ENCODE data around the gene TMEM163.

Gene TMEM163

DNA sequence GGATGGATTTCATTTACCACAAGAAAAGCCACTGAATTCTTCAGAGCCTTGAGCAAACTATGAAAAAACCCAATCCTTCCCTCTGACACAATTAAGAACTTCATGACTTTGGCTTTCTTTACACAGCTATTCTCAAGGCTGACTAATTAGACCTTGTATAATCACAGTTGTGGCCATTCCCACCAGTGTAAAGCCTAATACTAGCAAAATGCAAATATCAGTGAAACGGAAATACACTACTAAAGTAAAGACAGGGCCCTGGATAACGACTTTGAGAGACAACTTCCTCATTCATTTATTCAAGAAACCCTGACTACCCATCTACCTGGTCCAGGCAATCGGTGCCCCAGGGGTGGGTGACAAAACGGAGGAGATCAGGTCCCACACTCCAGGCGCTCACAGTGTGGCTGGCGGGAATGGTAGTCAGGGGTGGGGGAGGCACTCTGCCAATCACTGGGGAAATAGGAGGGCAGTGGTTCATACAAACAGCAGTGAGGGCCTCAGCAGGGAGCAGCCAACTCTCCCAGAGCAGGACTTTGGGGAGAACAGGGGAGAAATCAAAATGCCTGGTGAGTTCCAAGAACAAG lies 28.1 kb downstream of the TMEM163 start:
- no peak for DNase-seq

DNA sequence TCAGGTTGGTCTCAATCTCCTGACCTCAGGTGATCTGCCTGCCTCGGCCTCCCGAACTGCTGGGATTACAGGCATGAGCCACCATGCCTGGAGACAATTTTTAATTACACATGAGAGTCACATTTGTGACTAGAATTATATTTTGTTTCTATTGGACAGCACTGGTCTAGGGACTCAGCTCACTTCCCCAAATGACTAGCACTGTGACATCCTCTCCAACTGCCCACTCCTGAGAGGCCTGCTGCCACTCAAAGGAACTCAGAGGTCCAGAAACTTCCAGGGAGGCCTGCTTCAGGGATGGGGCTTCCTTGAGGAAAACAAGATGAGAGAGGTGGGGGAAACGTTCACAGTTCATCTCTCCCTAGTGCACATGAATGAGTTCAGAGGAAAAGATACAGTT lies 29.5 kb downstream of the TMEM163 start:
- DNase-seq = no peak

GRCh38 chr2:134685967-134686366 lies 32.8 kb downstream of the TMEM163 start:
- no peak for DNase-seq

DNA sequence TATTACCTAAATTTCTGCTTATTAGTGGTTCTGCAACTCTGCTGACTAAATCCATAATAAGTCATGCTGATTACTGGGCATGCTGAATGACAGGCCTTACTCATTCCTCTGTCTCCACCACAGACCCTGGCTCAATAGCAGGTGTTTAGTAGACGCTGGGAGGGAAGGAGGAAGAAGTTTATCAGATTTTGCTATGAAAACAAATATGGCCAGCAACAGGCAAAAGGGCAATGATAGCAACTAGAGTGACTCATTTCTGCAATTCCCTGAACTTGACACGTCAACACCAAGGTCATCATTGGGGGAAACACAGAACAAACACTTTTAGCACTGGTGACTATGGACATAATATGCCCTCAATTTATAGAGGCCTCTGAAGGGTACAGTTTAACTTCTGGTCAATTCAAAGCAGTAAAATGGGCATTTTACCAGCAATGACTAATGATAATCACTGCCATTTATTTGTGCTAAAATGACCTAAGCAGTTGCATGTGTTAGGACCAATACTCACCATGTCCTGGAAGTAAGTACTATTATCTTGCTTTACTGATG lies 35.2 kb downstream of the TMEM163 start:
- no peak for DNase-seq

- DNase-seq = no peak
Observed at GRCh38 chr2:134682726-134683125, 36.1 kb downstream of the TMEM163 start.

- no peak for DNase-seq
Observed at GRCh38 chr2:134681201-134681600, 37.6 kb downstream of the TMEM163 start.

DNA sequence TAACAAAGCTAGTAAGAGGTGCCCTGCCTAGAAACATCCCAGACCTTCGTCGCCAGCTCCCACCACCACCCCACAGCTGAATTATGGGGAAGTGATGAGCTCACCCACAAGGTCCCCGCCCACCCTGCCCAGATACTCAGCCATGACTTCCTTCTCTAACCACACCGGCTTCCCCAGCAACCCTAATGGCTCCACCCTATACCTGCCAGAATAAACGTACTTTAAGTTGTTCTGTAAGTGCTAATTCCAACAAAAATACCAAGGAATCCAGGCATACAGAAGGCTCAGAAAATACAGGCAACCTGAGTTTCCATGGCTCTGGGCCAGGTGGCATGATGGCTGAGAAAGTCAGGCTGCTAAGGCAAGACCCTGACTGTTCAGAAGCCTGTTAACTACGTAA lies 39.1 kb downstream of the TMEM163 start:
- no peak for DNase-seq

DNA sequence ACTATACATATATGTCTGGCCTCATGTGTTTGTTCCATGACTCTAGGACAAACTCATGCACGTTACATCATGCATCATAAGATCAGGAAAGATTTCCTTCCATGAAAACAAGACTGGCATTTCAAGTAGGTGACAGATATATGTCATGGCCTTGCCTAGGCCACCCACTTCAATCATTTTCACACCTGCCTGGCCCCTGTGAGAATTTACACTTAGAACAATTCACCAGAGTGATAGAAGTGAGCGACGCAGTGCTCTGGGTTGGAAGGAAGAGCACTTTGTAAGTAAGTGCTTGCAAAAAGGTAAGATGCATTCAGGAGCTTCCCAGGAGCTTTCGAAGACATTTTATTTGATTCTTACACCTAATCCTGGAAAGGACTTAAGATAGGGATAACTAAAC lies 39.5 kb downstream of the TMEM163 start:
- no peak for DNase-seq

GRCh38 chr2:134677856-134678756 lies 40.7 kb downstream of the TMEM163 start:
- DNase-seq = no peak

GRCh38 chr2:134676960-134677359 lies 41.8 kb downstream of the TMEM163 start:
- DNase-seq = no peak

DNA sequence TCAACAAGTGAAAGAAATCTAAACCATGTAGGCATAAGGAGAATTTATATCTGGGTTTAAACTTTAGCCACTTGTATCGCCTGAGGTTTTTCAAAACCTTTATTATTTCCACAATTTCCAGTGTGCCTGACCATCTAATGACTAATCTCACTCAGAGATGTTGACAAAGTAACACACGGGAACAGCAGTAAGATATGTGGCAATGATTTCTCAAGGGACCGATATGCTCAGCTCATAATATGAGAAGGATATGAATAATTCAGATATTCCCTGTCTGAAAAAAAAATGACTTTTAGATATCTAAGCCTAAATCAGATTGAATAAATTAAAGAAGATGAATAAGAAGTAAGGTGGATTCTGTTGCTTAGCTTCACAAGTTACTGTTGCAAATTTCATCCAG lies 43.5 kb downstream of the TMEM163 start:
- no peak for DNase-seq

DNA sequence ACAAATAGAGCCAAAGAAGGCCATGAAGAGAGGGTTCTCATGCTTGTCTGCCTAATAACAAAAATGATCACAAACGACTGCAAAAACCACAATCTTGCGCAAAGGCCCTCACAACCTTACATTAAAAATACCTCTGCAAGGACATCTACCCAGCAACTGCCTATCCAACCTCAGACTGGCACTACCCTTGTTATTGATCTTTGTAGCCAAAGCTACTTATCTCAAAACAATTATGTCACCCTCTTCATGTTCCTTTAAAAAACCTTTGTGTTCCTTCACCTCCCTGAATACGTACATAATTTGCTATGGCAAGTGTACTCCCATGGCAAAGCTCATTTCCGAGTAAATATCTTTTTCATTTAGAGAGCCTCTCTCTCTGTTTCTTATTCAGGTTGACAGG lies 44.1 kb downstream of the TMEM163 start:
- no peak for DNase-seq

DNA sequence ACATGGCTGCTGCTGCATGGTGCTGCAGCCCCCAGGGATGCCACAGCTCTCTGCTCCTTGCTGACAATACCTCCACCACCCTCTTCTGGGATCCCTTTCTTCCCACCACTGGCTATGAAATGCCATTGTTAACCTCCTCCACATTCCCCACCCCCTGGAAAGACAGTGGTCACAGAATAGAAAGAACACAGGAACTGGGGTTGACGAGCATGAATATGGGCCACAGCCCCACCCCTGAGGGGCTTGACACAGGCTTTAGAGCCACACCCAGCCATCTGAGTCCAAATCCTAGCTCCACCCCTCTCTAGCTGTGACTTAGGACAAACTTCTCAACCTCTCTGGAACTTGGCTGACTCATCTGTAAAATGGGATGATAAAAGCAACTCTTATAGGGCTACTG lies 47.3 kb downstream of the TMEM163 start:
- DNase-seq = no peak

GRCh38 chr2:134670955-134671354 lies 47.8 kb downstream of the TMEM163 start:
- DNase-seq = no peak

- no peak for DNase-seq
Observed at GRCh38 chr2:134669731-134670669, 48.8 kb downstream of the TMEM163 start.

GRCh38 chr2:134668821-134669220 lies 50.0 kb downstream of the TMEM163 start:
- no peak for DNase-seq

- no peak for DNase-seq
Observed at GRCh38 chr2:134667541-134667940, 51.3 kb downstream of the TMEM163 start.

DNA sequence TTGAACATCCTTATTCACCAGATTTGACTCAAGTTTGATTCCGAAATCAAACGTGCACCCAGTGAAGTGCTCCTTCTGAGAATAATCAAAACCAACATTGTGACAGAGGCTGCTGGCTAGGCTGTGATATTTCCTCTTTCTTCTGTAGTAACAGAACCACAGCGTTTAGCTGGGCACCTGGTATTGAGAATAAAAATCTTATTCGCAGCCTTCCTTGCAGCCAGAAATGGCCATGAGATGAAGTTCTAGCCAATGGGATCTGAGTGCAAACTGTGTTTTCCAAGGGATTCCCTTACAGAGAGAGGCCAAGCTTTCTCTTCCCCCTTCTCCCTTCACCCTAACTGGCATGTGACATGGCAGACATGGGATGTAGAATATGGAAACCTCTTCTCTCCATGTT lies 51.7 kb downstream of the TMEM163 start:
- no peak for DNase-seq

DNA sequence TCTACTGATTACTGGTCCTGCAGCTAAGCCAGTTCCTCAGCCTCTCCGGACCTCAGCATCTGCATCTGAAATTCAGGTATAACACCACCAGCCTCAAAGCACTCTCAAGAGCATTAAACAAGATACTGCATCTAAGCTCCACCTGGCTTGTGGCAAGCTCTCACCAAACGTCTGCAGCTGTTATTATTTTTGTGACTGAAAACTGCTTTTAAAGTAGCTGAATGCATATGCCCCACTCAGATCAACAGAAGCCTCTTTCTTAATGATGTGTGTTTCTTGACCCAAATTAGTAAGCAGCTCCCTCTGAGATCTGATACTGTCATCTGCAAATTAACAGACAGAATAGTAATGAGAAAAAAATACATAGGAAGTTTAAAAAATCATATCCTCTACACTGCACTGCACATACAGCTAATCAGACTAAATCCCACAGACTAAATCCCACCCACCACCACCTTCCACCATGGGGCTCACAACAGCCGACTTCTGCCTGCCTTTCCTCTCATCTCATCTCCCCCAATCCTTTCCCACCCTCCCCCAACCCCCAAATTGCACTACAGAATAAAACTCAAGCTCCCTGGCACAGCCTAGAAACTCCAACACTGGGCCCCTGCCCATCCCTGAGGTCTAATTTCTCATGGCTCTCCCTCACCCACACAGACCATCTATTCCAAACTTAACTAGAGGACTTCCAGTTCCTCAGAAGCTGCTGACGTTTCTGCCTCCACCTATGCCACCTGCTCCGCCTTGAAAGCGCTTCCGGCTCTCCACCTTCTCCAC lies 52.9 kb downstream of the TMEM163 start:
- peak; percentile 89 for DNase-seq

DNA sequence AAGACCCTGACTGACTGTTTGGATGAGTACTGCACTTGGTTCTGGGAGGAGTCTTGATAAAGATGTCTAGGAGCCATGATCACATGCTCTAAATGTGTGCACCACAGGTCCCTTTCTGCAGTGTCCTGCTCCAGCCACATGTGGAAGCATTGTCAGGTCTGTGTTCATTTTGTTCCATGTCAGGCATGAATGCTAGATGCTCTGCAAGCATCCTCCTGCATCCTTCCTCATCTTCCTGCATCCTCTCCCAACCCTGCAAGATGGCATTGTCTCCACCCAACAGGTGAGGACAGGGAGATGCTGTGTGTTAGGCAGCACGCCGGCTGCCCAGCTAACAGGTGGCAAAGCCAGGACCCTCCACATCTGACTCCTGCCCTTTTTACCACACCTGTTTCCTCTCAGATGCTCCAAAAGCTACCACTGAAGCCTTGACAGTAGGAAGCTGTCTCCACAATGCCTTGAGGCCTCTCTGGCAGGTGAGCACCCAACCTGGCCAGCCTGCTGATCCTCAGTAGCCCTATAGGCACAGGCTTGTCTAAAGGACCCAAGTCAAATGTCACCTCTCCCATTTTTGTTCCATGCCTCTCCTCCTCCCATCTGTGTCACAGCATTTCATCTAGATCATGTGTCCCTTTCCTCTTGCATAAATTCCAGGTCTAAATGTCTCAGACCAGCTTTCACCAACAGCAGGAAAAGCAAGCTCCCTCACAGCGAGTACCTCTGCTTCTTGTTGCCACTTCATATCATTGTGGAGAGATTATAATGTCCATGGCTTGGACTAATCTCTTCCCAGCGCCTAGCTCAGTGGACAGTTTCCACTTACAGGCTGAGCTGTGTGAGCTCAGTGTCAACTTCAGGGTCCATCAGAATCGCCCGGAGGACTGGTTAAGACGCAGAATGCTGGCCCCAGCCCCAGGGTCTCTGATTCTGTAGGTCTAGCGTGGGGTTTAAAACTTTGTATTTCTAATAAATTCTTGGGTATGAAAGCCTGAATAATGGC lies 55.0 kb downstream of the TMEM163 start:
- DNase-seq = no peak

- no peak for DNase-seq
Observed at GRCh38 chr2:134662751-134663150, 56.0 kb downstream of the TMEM163 start.
